Measurements from ENCODE around the gene SPO11.

SPO11 gene

DNA sequence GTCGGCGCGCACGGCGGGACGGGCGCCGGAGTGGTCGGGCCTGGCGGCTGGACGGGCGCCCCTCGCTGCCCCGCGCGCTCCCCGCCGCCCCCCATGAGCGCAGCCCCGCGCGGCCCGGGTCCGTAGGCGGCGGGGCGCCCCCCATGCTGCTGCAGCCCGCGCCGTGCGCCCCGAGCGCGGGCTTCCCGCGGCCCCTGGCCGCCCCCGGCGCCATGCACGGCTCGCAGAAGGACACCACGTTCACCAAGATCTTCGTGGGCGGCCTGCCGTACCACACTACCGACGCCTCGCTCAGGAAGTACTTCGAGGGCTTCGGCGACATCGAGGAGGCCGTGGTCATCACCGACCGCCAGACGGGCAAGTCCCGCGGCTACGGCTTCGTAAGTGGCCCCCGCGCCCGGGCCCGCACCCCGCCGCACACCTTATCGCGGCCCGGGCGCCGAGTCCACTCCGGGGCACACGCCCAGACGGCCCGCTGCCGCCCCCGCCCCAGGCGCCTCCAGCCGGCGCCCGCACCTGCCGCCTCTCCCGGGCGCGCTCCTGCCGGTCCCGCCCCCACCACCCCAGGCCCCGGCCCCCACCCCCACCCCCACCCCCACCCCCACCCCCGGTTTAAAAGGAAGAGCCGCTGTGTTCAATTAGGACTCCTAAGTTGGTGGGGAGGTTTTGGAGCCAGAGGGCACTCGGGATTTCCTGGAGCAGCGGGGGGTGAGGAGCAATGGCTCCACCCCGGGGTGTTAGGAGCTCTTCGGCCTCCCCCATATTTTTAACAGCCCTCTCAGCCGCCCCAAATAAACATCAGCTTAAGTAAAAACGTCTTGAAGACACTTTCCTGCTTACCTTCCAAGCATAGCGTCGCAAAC is 62.1 kb downstream of the SPO11 start:
- DNase-seq (ENCODE audit: low read depth, low spot score), result no peak

DNA sequence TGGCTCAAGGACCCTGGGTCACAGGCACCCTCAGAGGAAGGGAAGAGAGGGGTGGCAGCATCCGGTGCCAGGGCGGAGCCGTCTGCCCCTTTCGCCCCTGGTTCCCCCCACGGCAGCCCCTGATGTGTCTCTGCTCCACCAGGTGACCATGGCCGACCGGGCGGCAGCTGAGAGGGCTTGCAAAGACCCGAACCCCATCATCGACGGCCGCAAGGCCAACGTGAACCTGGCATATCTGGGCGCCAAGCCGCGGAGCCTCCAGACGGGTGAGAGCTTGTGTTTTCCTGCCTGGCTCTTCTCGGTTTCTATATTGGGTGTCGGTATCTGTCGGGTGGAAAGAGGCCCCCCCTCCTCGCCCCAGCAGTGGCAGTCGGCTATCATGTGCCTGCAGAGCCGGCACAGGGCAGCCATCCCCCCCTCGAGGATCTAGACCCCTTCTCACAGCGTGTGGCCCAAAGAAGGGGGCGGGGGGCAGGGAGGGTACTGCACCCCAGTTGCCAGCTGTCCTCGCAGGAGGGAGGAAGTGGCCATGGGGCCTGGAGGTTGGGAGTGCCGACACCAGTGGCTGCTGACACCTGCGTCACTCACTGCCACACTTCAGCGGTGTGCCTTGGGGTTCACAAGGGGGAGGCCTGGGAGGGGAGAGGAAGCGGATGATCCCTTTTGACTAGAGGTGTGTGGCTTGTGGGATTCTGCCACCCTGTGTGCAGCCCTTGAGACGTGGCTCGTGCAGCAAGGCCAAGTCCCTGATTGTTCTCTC is 63.1 kb downstream of the SPO11 start:
- no peak for DNase-seq (ENCODE audit: low read depth, low spot score)

Data from iPS DF 19.7 (cell line).